IMR-90 (cell line): Measurements from ENCODE around the gene STARD13. TPM values are rescaled to one million over a fixed set of nuclear protein-coding genes. Genes with fewer than 3 reads are reported as not detected.

ENCODE experiments used
- ATAC-seq: fragments of 200-7000 bp; cut with Tn5 transposase; 2 replicates; pipeline ENCODE4 v1.9.1; 2020; ENCODE audit warnings: low read depth, mild to moderate bottlenecking, moderate library complexity
- BruUV-seq: library from RNA; stranded (reverse); fragments of 400-500 nt; replicated peaks from 2 replicates; lab custom pipeline; 2021; lab: Mats Ljungman, UMichigan
- CTCF ChIA-PET: fragments of 300-600 bp; formaldehyde crosslinking; extraction: SDS; loops from one replicate; lab custom pipeline; 2021; ENCODE audit warnings: antibody characterized with exemption; lab: Yijun Ruan, JAX
- POLR2A ChIA-PET: fragments of 300-600 bp; sonication (Branson Sonifier 250); formaldehyde crosslinking; loops from one replicate; lab custom pipeline; 2022; ENCODE audit warnings: antibody characterized with exemption; ENCODE audit not compliant: unreplicated experiment; lab: Charles Lee
- DNase-seq: peaks from one replicate; pipeline ENCODE4 v3.0.0; 2013
- H2AFZ ChIP-seq: replicated peaks from 2 replicates; pipeline ENCODE3; 2013; ENCODE audit warnings: low read length, mild to moderate bottlenecking; ENCODE audit not compliant: poor library complexity
- H2AK5ac ChIP-seq: 2 replicates; pipeline ENCODE4 v1.6.1; 2013; ENCODE audit warnings: low read depth, low read length, inconsistent platforms
- H2AK9ac ChIP-seq: replicated peaks from 2 replicates; pipeline ENCODE3; 2013; ENCODE audit warnings: mild to moderate bottlenecking, low read depth, low read length, moderate library complexity; ENCODE audit not compliant: poor library complexity
- H2BK120ac ChIP-seq: 2 replicates; pipeline ENCODE4 v1.6.1; 2013; ENCODE audit warnings: low read depth, low read length, inconsistent platforms
- H2BK15ac ChIP-seq: 3 replicates; pipeline ENCODE4 v1.6.1; 2013; ENCODE audit warnings: low read depth, low read length, inconsistent platforms
- H2BK20ac ChIP-seq: 2 replicates; pipeline ENCODE4 v1.6.1; 2013; ENCODE audit warnings: low read depth, mild to moderate bottlenecking, inconsistent platforms, low read length, moderate library complexity
- H2BK5ac ChIP-seq: 2 replicates; pipeline ENCODE4 v1.6.1; 2013; ENCODE audit warnings: mild to moderate bottlenecking, low read depth, low read length, inconsistent platforms; ENCODE audit not compliant: poor library complexity, severe bottlenecking
- H3K14ac ChIP-seq: replicated peaks from 2 replicates; pipeline ENCODE4 v1.6.1; 2013; ENCODE audit warnings: low read depth, low read length, inconsistent platforms
- H3K18ac ChIP-seq: 2 replicates; pipeline ENCODE4 v1.6.1; 2013; ENCODE audit warnings: low read depth, low read length, control low read depth
- H3K23ac ChIP-seq: 2 replicates; pipeline ENCODE4 v1.6.1; 2013; ENCODE audit warnings: low read depth, low read length, inconsistent platforms
- H3K27ac ChIP-seq: 2 replicates; pipeline ENCODE4 v1.5.1; 2013; ENCODE audit warnings: mild to moderate bottlenecking, control low read depth, low read length; ENCODE audit not compliant: insufficient read depth
- H3K27me3 ChIP-seq: 2 replicates; pipeline ENCODE4 v1.6.1; 2013; ENCODE audit warnings: low read length; ENCODE audit not compliant: control insufficient read depth, insufficient read depth
- H3K36me3 ChIP-seq: 2 replicates; pipeline ENCODE4 v1.6.1; 2013; ENCODE audit warnings: low read length, mixed read lengths; ENCODE audit not compliant: control insufficient read depth, insufficient read depth
- H3K4ac ChIP-seq: 2 replicates; pipeline ENCODE4 v1.6.1; 2013; ENCODE audit warnings: low read depth, low read length, inconsistent platforms
- H3K4me1 ChIP-seq: 2 replicates; pipeline ENCODE4 v1.6.1; 2013; ENCODE audit warnings: low read length, mixed read lengths; ENCODE audit not compliant: control insufficient read depth, insufficient read depth
- H3K4me2 ChIP-seq: 2 replicates; pipeline ENCODE4 v1.6.1; 2013; ENCODE audit warnings: low read depth, mild to moderate bottlenecking, control low read depth, low read length, moderate library complexity
- H3K4me3 ChIP-seq: 2 replicates; pipeline ENCODE4 v1.5.1; 2013; ENCODE audit warnings: low read depth, mild to moderate bottlenecking, control low read depth, low read length, moderate library complexity; ENCODE audit not compliant: insufficient read depth
- H3K56ac ChIP-seq: 2 replicates; pipeline ENCODE4 v1.6.1; 2013; ENCODE audit warnings: low read length, inconsistent platforms; ENCODE audit not compliant: insufficient read depth; ENCODE audit errors: extremely low read depth
- H3K79me1 ChIP-seq, 2 experiments: 2 replicates each; pipeline ENCODE4 v1.6.1; 2013; ENCODE audit warnings: low read length in 2 of 2, inconsistent platforms in 1 of 2, low read depth in 1 of 2
- H3K9ac ChIP-seq: 2 replicates; pipeline ENCODE4 v1.6.1; 2013; ENCODE audit warnings: low read depth, low read length, control low read depth
- H3K9me1 ChIP-seq: 2 replicates; pipeline ENCODE4 v1.6.1; 2013; ENCODE audit warnings: low read length, inconsistent platforms; ENCODE audit not compliant: insufficient read depth
- H3K9me3 ChIP-seq: 2 replicates; pipeline ENCODE4 v1.6.1; 2013; ENCODE audit warnings: low read length; ENCODE audit not compliant: control insufficient read depth, insufficient read depth
- H4K20me1 ChIP-seq: 2 replicates; pipeline ENCODE4 v1.6.1; 2013; ENCODE audit warnings: low read length, inconsistent platforms; ENCODE audit not compliant: insufficient read depth
- H4K5ac ChIP-seq: 2 replicates; pipeline ENCODE4 v1.6.1; 2013; ENCODE audit warnings: mild to moderate bottlenecking, low read depth, low read length, control low read depth
- H4K8ac ChIP-seq, 2 experiments: 2 replicates each; pipeline ENCODE4 v1.6.1; 2013; ENCODE audit warnings: low read depth in 2 of 2, low read length in 2 of 2, control low read depth in 1 of 2, inconsistent platforms in 1 of 2
- H4K91ac ChIP-seq: 2 replicates; pipeline ENCODE4 v1.6.1; 2013; ENCODE audit warnings: low read depth, low read length, inconsistent platforms; ENCODE audit not compliant: insufficient read depth
- BHLHE40 ChIP-seq: fragments of 150-350 bp; IDR thresholded peaks from 2 replicates; pipeline ENCODE4 v1.6.1; 2016; ENCODE audit warnings: mild to moderate bottlenecking, low read depth, low read length
- CHD1 ChIP-seq: IDR thresholded peaks from 2 replicates; pipeline ENCODE4 v1.6.1; 2012; ENCODE audit warnings: low read depth, low read length, improper control_type of control experiment
- CTCF ChIP-seq: conservative IDR thresholded peaks from 2 replicates; pipeline ENCODE4 v1.5.1; 2012; ENCODE audit warnings: mild to moderate bottlenecking, low read depth, low read length, improper control_type of control experiment
- FOS ChIP-seq: fragments of 150-350 bp; IDR thresholded peaks from 2 replicates; pipeline ENCODE4 v1.6.1; 2016; ENCODE audit warnings: low read depth, low read length
- MAFK ChIP-seq: IDR thresholded peaks from 2 replicates; pipeline ENCODE4 v1.6.1; 2012; ENCODE audit warnings: low read depth, low read length, improper control_type of control experiment
- MAZ ChIP-seq: IDR thresholded peaks from 2 replicates; pipeline ENCODE4 v1.6.1; 2012; ENCODE audit warnings: low read depth, mild to moderate bottlenecking, low read length, improper control_type of control experiment, moderate library complexity, borderline replicate concordance
- MXI1 ChIP-seq: IDR thresholded peaks from 2 replicates; pipeline ENCODE4 v1.6.1; 2012; ENCODE audit warnings: low read depth, mild to moderate bottlenecking, low read length, moderate library complexity, borderline replicate concordance
- NFE2L2 ChIP-seq: fragments of 150-350 bp; IDR thresholded peaks from 2 replicates; pipeline ENCODE4 v1.6.1; 2016; ENCODE audit warnings: low read depth, mild to moderate bottlenecking, low read length
- RCOR1 ChIP-seq: IDR thresholded peaks from 2 replicates; pipeline ENCODE4 v1.6.1; 2012; ENCODE audit warnings: mild to moderate bottlenecking, low read length, improper control_type of control experiment; ENCODE audit not compliant: insufficient replicate concordance
- USF2 ChIP-seq: fragments of 150-350 bp; IDR thresholded peaks from 2 replicates; pipeline ENCODE4 v1.6.1; 2017; ENCODE audit warnings: mild to moderate bottlenecking, antibody characterized with exemption, low read length, low read depth
- WGBS, 2 experiments: methylation state at CpG; one replicate each; pipeline versions ENCODE4 v1.1.5 to v1.1.7; 2013; ENCODE audit warnings: missing lambda C conversion rate in 2 of 2; ENCODE audit not compliant: insufficient read length in 1 of 2; ENCODE audit errors: extremely low coverage in 2 of 2; 5-methylcytosine and 5-hydroxymethylcytosine counted together
- dilution Hi-C: fragments of 300-500 bp; cut with HindIII; formaldehyde crosslinking; loops from one replicate; pipeline ENCODE4 v1.14.3; 2018; ENCODE audit warnings: low sequenced_read_pairs; ENCODE audit not compliant: unreplicated experiment
- in situ Hi-C: fragments of 300-500 bp; cut with MboI; formaldehyde crosslinking; loops from 3 replicates; pipeline ENCODE4 v1.14.3; 2019; ENCODE audit warnings: low sequenced_read_pairs, inconsistent platforms, mixed read lengths
- intact Hi-C: fragments of 100-400 bp; cut with micrococcal nuclease; formaldehyde crosslinking; loops from 2 replicates; pipeline ENCODE4 v1.10.0; 2022
- polyA plus RNA-seq, 3 experiments: library from polyadenylated mRNA; depleted of rRNA; stranded (reverse); fragments of >200 nt; gene quantifications; 2 replicates each; pipeline ENCODE4 v1.2.3, GENCODE V29; 2012; ENCODE audit warnings: low replicate concordance in 1 of 3
- total RNA-seq: library from RNA; depleted of rRNA; stranded (reverse); fragments of >200 nt; gene quantifications from 2 replicates; pipeline ENCODE4 v1.2.3, GENCODE V29; 2012
- TF ChIP-seq, protein P1 (sequence below): fragments of 150-350 bp; IDR thresholded peaks from 2 replicates; pipeline ENCODE4 v1.6.1; 2016; ENCODE audit warnings: low read depth, mild to moderate bottlenecking, low read length, moderate library complexity, borderline replicate concordance

STARD13 gene
- total and polyA plus RNA-seq, 2 of the 4 experiments (the other 2 are of a cell fraction) = 23.6 to 46.6 TPM

- H2AK9ac ChIP-seq = peak overlapping the region; percentile 37
- no peak overlapping the region for H4K91ac ChIP-seq
- no peak overlapping the region for H3K4me3 ChIP-seq
- ChIA-PET POLR2A (no interaction called here), CTCF (interaction anchor here (0.6 kb wide), 1 partner anchor 357 kb away, joined by 8 read pairs; no protein-coding TSS in a partner anchor)
- peak overlapping the region; percentile 5; the same call in 1 of the 2 replicates for H3K23ac ChIP-seq
- DNase-seq (peak; percentile 30), ATAC-seq (peak; percentile 9; the same call in 1 of the 2 replicates)
- no peak overlapping the region for H2AFZ ChIP-seq
- H2AK5ac ChIP-seq = no peak overlapping the region
- no TSS peak for BruUV-seq
- H3K56ac ChIP-seq = no peak overlapping the region
- TF ChIP-seq MAZ (no peak), FOS (no peak), NFE2L2 (no peak), RCOR1 (no peak), USF2 (no peak), CHD1 (no peak), MAFK (no peak), BHLHE40 (no peak), CTCF (no peak), MXI1 (no peak)
- TF ChIP-seq, protein P1, sequence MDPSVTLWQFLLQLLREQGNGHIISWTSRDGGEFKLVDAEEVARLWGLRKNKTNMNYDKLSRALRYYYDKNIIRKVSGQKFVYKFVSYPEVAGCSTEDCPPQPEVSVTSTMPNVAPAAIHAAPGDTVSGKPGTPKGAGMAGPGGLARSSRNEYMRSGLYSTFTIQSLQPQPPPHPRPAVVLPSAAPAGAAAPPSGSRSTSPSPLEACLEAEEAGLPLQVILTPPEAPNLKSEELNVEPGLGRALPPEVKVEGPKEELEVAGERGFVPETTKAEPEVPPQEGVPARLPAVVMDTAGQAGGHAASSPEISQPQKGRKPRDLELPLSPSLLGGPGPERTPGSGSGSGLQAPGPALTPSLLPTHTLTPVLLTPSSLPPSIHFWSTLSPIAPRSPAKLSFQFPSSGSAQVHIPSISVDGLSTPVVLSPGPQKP = no peak
- peaks cover 57% of the 10 kb centered on the region for H3K36me3 ChIP-seq
- H4K20me1 ChIP-seq = no peaks in the 10 kb centered on the region
- no peak overlapping the region for H3K9ac ChIP-seq
- H3K4ac ChIP-seq = no peak overlapping the region
- no peak overlapping the region for H2BK5ac ChIP-seq
- peaks cover 44% of the 10 kb centered on the region for H3K9me1 ChIP-seq
- H3K4me1 ChIP-seq = peaks cover 35% of the 10 kb centered on the region
- no peak overlapping the region for H4K8ac ChIP-seq
- H3K18ac ChIP-seq = no peak overlapping the region
- in situ Hi-C loops (no loop called here), dilution Hi-C loops (no loop called here), intact Hi-C loops (loop anchor here (5.0 kb wide), 1 partner anchor 527 kb away; the partner anchor contains the start of gene PDS5B)
- H3K9me3 ChIP-seq = no peaks in the 10 kb centered on the region
- H2BK15ac ChIP-seq = no peak overlapping the region
- H2BK20ac ChIP-seq = no peak overlapping the region
- no peak overlapping the region for H4K5ac ChIP-seq
- no CpG with 5 or more reads among the region's 5 CpGs for WGBS, 2 experiments
- no peak overlapping the region for H3K27ac ChIP-seq
- H3K4me2 ChIP-seq = no peak overlapping the region
- peaks cover 44 to 68% of the 10 kb centered on the region in 2 experiments for H3K79me1 ChIP-seq
- no peak overlapping the region for H2BK120ac ChIP-seq
- H3K27me3 ChIP-seq = no peaks in the 10 kb centered on the region
- no peak overlapping the region for H3K14ac ChIP-seq
Measured at GRCh38 chr13:33114146-33114545, 171.4 kb downstream of the STARD13 start.
